Measurements from ENCODE around the gene LYZL1.

LYZL1 gene

GRCh38 chr10:29313071-29313470 lies 24.2 kb downstream of the LYZL1 start:
- no peak for TF ChIP-seq PPARA (CRISPR knock-in tag; IDR thresholded peaks at IDR 0.05; ENCODE audit: borderline replicate concordance)
- no peak for TF ChIP-seq CSDC2 (CRISPR knock-in tag; IDR thresholded peaks at IDR 0.05)
- TF ChIP-seq ARNTL (CRISPR knock-in tag; IDR thresholded peaks at IDR 0.05; ENCODE audit: borderline replicate concordance, low read depth), result no peak
- TF ChIP-seq, protein P1, sequence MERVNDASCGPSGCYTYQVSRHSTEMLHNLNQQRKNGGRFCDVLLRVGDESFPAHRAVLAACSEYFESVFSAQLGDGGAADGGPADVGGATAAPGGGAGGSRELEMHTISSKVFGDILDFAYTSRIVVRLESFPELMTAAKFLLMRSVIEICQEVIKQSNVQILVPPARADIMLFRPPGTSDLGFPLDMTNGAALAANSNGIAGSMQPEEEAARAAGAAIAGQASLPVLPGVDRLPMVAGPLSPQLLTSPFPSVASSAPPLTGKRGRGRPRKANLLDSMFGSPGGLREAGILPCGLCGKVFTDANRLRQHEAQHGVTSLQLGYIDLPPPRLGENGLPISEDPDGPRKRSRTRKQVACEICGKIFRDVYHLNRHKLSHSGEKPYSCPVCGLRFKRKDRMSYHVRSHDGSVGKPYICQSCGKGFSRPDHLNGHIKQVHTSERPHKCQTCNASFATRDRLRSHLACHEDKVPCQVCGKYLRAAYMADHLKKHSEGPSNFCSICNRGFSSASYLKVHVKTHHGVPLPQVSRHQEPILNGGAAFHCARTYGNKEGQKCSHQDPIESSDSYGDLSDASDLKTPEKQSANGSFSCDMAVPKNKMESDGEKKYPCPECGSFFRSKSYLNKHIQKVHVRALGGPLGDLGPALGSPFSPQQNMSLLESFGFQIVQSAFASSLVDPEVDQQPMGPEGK (CRISPR knock-in tag; IDR thresholded peaks at IDR 0.05; ENCODE audit: borderline replicate concordance), result no peak
- TF ChIP-seq TOX (CRISPR knock-in tag; IDR thresholded peaks at IDR 0.05; ENCODE audit: borderline replicate concordance), result no peak
- peak; percentile 72 for TF ChIP-seq ISL1 (CRISPR knock-in tag; IDR thresholded peaks at IDR 0.05)
- ATAC-seq, result no peak

DNA sequence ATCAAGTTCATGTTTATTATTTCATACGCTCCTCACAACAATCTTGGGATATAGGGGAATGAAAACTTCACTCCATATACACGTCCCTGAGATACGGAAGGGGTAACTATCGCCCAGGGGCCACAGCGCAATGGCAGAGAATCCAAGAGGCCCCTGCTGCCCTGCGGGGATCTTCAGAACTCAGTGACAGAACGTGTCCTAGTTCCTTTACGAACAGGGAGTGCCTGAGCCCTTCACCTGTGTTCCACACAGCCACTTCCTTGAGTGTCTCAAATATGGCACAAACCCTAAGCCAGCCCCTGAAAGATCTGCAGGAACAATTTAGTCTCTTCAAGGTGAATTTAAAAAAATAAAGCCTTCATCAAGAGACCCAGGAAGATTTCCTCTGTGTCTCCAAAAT lies 25.9 kb downstream of the LYZL1 start:
- TF ChIP-seq ZNF565 (CRISPR knock-in tag; conservative IDR thresholded peaks at IDR 0.05; ENCODE audit: low read depth) (no peak), PPARA (CRISPR knock-in tag; IDR thresholded peaks at IDR 0.05; ENCODE audit: borderline replicate concordance) (no peak), ISL1 (CRISPR knock-in tag; IDR thresholded peaks at IDR 0.05) (no peak), ZNF8 (CRISPR knock-in tag; IDR thresholded peaks at IDR 0.05) (no peak), GLIS3 (CRISPR knock-in tag; IDR thresholded peaks at IDR 0.05) (no peak), CREB5 (CRISPR knock-in tag; IDR thresholded peaks at IDR 0.05; ENCODE audit: low read depth) (no peak), TOX (CRISPR knock-in tag; IDR thresholded peaks at IDR 0.05; ENCODE audit: borderline replicate concordance) (no peak), BACH2 (CRISPR knock-in tag; IDR thresholded peaks at IDR 0.05; ENCODE audit: borderline replicate concordance) (no peak)
- TF ChIP-seq, protein P1 (CRISPR knock-in tag; IDR thresholded peaks at IDR 0.05; ENCODE audit: borderline replicate concordance), result no peak
- ATAC-seq, result no peak

DNA sequence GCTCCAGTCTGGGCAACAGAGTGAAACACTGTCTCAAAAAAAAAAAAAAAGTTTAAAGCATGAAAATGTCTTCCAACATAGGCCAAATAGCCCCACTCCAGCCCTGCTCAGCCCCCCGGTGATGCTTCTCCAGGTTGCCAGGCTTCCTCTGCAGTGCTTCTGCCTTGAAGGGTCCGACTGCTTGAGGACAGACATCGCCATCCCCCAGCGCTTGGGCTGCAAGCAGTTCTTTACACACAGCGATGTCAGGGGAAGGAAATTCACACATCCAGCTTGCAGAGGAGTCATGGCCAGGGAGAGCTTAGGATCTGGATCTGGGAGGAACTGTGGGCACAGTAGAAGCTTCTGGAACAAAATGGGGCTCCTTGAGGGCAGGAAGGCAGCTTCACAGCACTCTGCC lies 26.9 kb downstream of the LYZL1 start:
- ATAC-seq, result no peak
- TF ChIP-seq, protein P2, sequence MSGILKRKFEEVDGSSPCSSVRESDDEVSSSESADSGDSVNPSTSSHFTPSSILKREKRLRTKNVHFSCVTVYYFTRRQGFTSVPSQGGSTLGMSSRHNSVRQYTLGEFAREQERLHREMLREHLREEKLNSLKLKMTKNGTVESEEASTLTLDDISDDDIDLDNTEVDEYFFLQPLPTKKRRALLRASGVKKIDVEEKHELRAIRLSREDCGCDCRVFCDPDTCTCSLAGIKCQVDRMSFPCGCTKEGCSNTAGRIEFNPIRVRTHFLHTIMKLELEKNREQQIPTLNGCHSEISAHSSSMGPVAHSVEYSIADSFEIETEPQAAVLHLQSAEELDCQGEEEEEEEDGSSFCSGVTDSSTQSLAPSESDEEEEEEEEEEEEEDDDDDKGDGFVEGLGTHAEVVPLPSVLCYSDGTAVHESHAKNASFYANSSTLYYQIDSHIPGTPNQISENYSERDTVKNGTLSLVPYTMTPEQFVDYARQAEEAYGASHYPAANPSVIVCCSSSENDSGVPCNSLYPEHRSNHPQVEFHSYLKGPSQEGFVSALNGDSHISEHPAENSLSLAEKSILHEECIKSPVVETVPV (CRISPR knock-in tag; IDR thresholded peaks at IDR 0.05), result no peak
- TF ChIP-seq TSHZ2 (CRISPR knock-in tag; IDR thresholded peaks at IDR 0.05), result no peak
- no peak for TF ChIP-seq PPARA (CRISPR knock-in tag; IDR thresholded peaks at IDR 0.05; ENCODE audit: borderline replicate concordance)
- no peak for TF ChIP-seq CREB5 (CRISPR knock-in tag; IDR thresholded peaks at IDR 0.05; ENCODE audit: low read depth)
- TF ChIP-seq ZFP3 (CRISPR knock-in tag; IDR thresholded peaks at IDR 0.05), result no peak
- TF ChIP-seq ZNF565 (CRISPR knock-in tag; conservative IDR thresholded peaks at IDR 0.05; ENCODE audit: low read depth), result no peak
- no peak for TF ChIP-seq ZNF8 (CRISPR knock-in tag; IDR thresholded peaks at IDR 0.05)

DNA sequence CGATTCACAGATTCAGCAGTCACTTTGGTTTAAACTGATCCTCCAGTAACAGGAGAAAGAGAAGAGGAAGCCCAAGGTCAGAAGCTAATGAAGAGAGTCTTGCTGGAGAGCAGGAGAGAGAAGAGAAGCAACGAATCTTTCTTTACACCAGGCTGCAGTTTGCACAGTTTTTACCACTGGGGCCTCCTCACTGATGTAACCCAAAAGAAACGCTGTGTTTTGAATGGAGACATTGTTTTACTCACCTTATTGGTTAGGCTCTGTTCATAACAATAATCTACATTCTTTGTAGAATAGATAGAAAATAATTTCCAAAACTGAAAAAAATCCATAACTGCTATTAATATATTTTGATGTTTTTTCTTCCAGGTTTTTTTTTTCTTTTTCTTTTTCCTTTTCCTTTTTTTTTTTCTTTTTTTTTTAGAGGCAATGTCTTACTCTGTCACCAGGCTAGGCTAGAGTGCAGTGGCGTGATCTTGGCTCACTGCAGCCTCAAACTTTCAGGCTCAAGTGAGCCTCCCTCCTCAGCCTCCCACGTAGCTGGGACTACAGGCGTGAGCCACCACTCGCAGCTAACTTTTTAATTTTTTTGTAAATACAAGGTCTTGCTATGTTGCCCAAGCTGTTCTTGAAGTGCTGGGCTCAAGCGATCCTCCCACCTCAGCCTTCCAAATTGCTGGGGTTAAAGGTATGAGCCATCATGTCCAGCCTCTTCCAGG lies 27.6 kb downstream of the LYZL1 start:
- TF ChIP-seq ZFP30 (CRISPR knock-in tag; IDR thresholded peaks at IDR 0.05), result no peak
- no peak for TF ChIP-seq OSR1 (CRISPR knock-in tag; IDR thresholded peaks at IDR 0.05)
- TF ChIP-seq ZFP3 (CRISPR knock-in tag; IDR thresholded peaks at IDR 0.05), result no peak
- TF ChIP-seq TOX (CRISPR knock-in tag; IDR thresholded peaks at IDR 0.05; ENCODE audit: borderline replicate concordance), result no peak

More for the DNA sequence above, 27.6 kb downstream of the LYZL1 start:
- ATAC-seq, result no peak

All from SK-N-SH treated with all-trans-retinoic acid at 6 μM for 48 hours (cell line).